ENCODE measurements around the gene PCSK7. TPM values are rescaled to one million over a fixed set of nuclear protein-coding genes. Genes with fewer than 3 reads are reported as not detected.

PCSK7 gene
- polyA plus RNA-seq (2011; rRNA removed) (23.5 and 26.9 TPM in 2 replicates), polyA minus RNA-seq (2011; rRNA and poly(A)+ RNA removed) (35.1 and 40.0 TPM in 2 replicates)

- peak within 1 kb of the TSS; percentile 86 for H3K27ac ChIP-seq (ENCODE audit: low read depth, low read length)
- CTCF ChIA-PET: interaction anchor here (0.6 to 2.5 kb wide), 12 partner anchors 11 to 442 kb away, joined by 3 to 16 read pairs (median 4); no protein-coding TSS in a partner anchor
- DNase-seq (ENCODE audit: low read depth, low spot score): no peak
- POLR2A ChIA-PET: interaction anchor here (1.0 to 1.3 kb wide), 5 partner anchors 10 to 53 kb away, joined by 3 to 5 read pairs (median 3); partner anchors contain the start of gene SIDT2
- H3K9me3 ChIP-seq (ENCODE audit: control insufficient read depth, insufficient read depth, low read length): peaks cover 3% of the 10 kb centered on the region; the same call in 1 of the 2 replicates
- TF ChIP-seq CTCF (IDR thresholded peaks at IDR 0.05; ENCODE audit: low read depth, low read length): no peak
- no peaks in the 10 kb centered on the region for H3K27me3 ChIP-seq (ENCODE audit: control insufficient read depth, insufficient read depth, low read length)
- H3K4me3 ChIP-seq (ENCODE audit: low read depth, low read length): peak within 1 kb of the TSS; percentile 96
Measured at GRCh38 chr11:117231842-117232091, at the start of gene PCSK7. PCSK7 (minus strand) TSS chr11:117232073; CDS start chr11:117229844, 2,229 bp downstream.

- no peak for TF ChIP-seq CTCF (IDR thresholded peaks at IDR 0.05; ENCODE audit: low read depth, low read length)
- POLR2A ChIA-PET: interaction anchor here (0.7 kb wide), 1 partner anchor 256 kb away, joined by 3 read pairs; no protein-coding TSS in a partner anchor
- CTCF ChIA-PET: interaction anchor here (0.9 to 1.9 kb wide), 2 partner anchors 35 to 41 kb away, joined by 4 to 6 read pairs; partner anchors contain the start of gene BACE1
- peak; percentile 89 for DNase-seq (ENCODE audit: low read depth, low spot score)
- H3K27me3 ChIP-seq (ENCODE audit: control insufficient read depth, insufficient read depth, low read length): no peaks in the 10 kb centered on the region
- H3K9me3 ChIP-seq (ENCODE audit: control insufficient read depth, insufficient read depth, low read length): no peaks in the 10 kb centered on the region
- H3K4me3 ChIP-seq (ENCODE audit: low read depth, low read length): no peak overlapping the region
- peak overlapping the region; percentile 87 for H3K27ac ChIP-seq (ENCODE audit: low read depth, low read length)
Measured at GRCh38 chr11:117281159-117281558, 49.3 kb upstream of the PCSK7 start.

GRCh38 chr11:117279711-117280376 lies 48.0 kb upstream of the PCSK7 start:
- no peak overlapping the region for H3K4me3 ChIP-seq (ENCODE audit: low read depth, low read length)
- no peaks in the 10 kb centered on the region for H3K9me3 ChIP-seq (ENCODE audit: control insufficient read depth, insufficient read depth, low read length)
- no peak for TF ChIP-seq CTCF (IDR thresholded peaks at IDR 0.05; ENCODE audit: low read depth, low read length)
- no peak overlapping the region for H3K27ac ChIP-seq (ENCODE audit: low read depth, low read length)
- no peaks in the 10 kb centered on the region for H3K27me3 ChIP-seq (ENCODE audit: control insufficient read depth, insufficient read depth, low read length)
- POLR2A ChIA-PET: no interaction called here
- CTCF ChIA-PET: interaction anchor here (0.5 to 1.9 kb wide), 4 partner anchors 36 to 1840 kb away, joined by 3 to 6 read pairs (median 4); partner anchors contain the start of genes BACE1 and PCSK7
- DNase-seq (ENCODE audit: low read depth, low spot score): no peak

- ChIA-PET CTCF (no interaction called here), POLR2A (no interaction called here)
- no peak for DNase-seq (ENCODE audit: low read depth, low spot score)
- Histone ChIP-seq H3K9me3 (ENCODE audit: control insufficient read depth, insufficient read depth, low read length) (no peaks in the 10 kb centered on the region), H3K27ac (ENCODE audit: low read depth, low read length) (no peak overlapping the region), H3K27me3 (ENCODE audit: control insufficient read depth, insufficient read depth, low read length) (no peaks in the 10 kb centered on the region), H3K4me3 (ENCODE audit: low read depth, low read length) (no peak overlapping the region)
- no peak for TF ChIP-seq CTCF (IDR thresholded peaks at IDR 0.05; ENCODE audit: low read depth, low read length)
Measured at GRCh38 chr11:117278347-117278746, 46.5 kb upstream of the PCSK7 start.

All from AG04450 (cell line).